NCI-H460 (cell line): ENCODE results near the gene CCNG2. TPM values are rescaled to one million over a fixed set of nuclear protein-coding genes. Genes with fewer than 3 reads are reported as not detected.

Source experiments
- DNase-seq: peaks from one replicate; pipeline ENCODE4 v3.0.0-alpha.2; 2016; ENCODE audit warnings: low read depth; ENCODE audit errors: extremely low read depth
- total RNA-seq: library from RNA; depleted of rRNA; stranded (reverse); fragments of >200 nt; shearing (Covaris generic); gene quantifications from 2 replicates; pipeline ENCODE4 v1.2.3, GENCODE V29; 2014

The CCNG2 gene
- total RNA-seq, 1 experiment from 2014 or later = 8.9 TPM

GRCh38 chr4:77174426-77174825 lies 17.4 kb downstream of the CCNG2 start:
- no peak for DNase-seq

DNA sequence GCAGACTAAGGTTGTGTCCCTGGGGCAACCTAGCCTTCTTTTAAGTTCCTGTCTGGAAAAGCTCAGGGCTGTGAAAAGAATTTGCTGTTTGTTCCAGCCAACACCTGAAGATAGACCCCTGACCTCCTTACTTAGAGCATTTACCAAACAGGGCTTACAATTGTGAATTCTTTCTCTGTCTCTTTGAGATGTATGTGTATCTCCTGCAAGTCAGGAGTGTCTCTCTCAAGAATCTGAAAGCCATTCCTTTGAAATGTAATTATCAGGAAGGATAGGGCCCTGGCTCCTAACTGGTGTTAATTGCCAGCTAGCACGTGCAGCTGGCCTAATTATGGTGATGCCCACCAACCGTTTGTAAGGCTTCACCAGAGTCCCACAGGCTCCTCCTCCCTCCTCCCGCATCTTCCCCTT lies 18.2 kb downstream of the CCNG2 start:
- DNase-seq = no peak

GRCh38 chr4:77176640-77177039 lies 19.6 kb downstream of the CCNG2 start:
- DNase-seq = no peak

- no peak for DNase-seq
These were observed 20.2 kb downstream of the CCNG2 start for GRCh38 chr4:77177199-77177598.

GRCh38 chr4:77178560-77178959 lies 21.6 kb downstream of the CCNG2 start:
- no peak for DNase-seq

- DNase-seq = no peak
These were observed 22.5 kb downstream of the CCNG2 start for GRCh38 chr4:77179519-77179918.

GRCh38 chr4:77181720-77182119 lies 24.7 kb downstream of the CCNG2 start:
- DNase-seq = no peak

GRCh38 chr4:77183777-77184420 lies 26.9 kb downstream of the CCNG2 start:
- DNase-seq = no peak

GRCh38 chr4:77184974-77185373 lies 28.0 kb downstream of the CCNG2 start:
- no peak for DNase-seq

GRCh38 chr4:77185686-77186085 lies 28.7 kb downstream of the CCNG2 start:
- no peak for DNase-seq

DNA sequence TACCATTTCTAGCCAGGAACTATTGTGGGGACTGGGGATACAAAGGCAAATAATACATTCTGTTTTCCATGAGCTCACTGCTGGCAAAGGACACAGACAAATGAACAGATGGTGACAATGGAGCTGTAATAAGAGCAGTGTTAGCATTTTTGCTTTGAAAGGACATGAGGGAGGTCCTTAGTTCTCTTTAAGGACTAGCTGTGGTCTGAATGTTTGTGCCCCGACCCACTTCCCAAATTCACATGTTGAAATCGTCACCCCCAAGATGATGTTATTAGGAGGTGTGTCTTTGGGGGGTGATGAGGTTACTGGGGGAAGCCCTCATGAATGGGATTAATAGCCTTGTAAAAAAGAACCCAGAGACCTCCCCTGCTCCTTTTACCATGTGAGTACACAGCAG lies 30.3 kb downstream of the CCNG2 start:
- DNase-seq = no peak

DNA sequence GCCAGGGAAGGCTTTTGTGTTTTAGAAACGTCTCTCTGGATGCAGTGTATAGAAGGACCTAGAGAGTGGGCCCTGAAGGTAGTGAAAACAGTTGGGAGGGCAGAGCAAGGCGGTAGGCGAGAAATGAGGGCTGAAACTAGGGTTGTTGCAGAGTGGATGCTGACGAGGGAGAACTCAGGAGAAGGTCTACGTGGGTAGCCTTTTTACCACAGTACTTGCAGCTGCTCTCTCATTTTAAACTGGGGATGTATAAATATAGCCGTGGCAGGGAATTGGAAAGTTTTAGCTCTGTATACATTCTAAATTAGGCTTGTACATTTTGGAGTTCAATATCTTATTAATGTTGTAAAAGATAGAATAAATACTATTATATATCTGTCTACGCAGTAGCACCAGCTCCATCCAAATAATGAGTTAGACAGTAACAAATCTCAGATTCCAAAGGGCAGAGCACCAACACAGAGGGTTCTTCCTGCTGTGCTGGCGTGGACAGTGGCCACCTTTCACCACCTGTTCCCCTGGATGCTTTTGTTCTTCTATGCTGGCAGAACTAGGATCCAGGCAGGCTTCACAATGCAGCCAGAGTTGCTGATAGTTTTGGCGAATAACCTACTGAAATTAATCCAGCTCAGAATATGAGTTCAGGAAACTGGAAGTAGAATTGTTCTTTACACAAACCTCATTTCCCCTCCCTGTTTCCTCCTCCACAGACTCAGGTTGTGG lies 31.7 kb downstream of the CCNG2 start:
- DNase-seq = no peak

GRCh38 chr4:77189412-77189811 lies 32.4 kb downstream of the CCNG2 start:
- DNase-seq = no peak

DNA sequence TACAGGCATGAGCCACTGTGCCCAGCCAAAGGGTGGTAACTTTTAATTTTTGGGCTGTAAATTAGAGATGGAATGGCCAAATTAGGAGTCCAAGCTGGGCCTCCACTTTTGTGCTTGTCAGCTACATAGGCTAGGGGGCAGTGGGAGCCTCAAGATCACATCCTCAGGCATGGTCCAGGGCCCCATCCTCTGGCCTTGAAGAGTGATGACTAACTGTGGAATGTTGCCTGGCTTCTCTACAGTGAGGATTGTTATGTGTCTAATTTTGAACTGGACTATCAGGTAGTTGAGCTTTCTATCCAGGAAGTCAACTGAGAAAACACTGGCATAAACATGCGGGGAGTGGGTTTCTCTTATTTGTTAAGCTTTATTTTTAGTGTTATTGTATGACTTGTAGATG lies 33.0 kb downstream of the CCNG2 start:
- no peak for DNase-seq

GRCh38 chr4:77193046-77193445 lies 36.0 kb downstream of the CCNG2 start:
- DNase-seq = no peak

DNA sequence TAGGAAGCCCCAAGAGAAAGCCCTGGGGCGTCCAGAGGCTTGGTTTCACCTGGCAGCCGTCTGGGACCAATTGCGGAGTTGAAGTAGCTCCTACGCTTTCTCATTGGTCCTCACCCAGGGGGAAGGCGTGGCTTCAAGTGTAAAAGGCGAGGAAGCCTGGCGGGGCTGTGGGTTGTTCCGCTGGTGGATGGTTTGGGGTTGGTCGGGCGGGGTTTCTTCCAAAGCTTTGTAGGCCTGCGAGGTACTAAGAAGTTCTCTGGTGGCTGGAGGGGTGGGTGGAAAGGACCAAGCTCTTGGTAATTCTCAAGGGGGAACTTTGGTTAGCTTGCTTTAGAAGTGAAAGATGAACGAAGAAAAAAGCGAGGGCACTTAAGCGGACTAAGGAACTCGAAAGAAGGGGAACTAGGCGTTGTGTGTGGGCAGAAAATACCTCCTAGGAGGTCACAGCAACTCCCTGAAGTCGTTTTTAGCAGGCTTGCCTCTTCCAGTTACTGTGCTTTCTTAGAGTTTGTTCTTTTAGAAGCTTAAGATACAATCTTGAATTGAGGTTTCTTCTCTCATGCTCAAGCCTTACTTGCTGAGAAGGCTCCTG lies 36.6 kb downstream of the CCNG2 start:
- no peak for DNase-seq

GRCh38 chr4:77194366-77194765 lies 37.4 kb downstream of the CCNG2 start:
- DNase-seq = no peak

DNA sequence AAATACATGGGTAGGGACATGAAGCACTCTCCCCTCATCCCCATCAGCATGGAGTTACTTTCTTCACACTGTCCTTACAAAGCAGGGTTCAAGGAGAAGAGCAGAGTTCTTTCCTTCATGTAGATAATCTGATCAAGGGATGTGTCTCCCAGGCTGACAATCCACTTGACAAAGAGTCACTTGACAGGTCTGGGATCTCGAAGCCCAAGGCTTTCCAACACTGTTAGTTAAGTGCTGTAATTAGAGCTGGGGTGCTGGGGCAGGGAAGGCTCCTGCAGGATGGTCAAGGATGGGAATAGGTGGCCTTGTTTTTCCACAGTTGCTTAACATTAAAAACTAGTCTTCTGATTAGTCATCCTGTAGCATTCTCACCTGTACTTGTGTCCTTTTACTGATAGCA lies 38.0 kb downstream of the CCNG2 start:
- DNase-seq = no peak

DNA sequence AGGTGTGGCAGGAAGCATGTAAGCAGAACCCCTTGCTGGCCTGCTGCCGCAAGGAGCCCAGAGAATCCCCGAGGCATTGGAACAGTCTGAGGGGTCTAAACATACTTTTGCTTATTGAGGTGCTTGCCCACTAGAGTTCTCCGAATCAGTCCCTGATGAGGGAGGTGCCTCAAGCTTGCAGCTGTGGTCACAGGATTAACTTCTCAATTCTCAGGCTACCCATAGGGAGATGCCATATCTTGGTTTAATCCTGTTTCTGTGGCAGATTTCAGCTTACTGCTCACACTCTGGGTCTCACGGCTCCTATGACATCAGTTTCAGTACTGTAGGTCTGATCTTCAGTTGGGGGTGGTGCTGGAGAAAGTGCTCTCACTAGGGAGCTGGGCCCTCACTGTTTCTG lies 39.9 kb downstream of the CCNG2 start:
- DNase-seq = no peak

DNA sequence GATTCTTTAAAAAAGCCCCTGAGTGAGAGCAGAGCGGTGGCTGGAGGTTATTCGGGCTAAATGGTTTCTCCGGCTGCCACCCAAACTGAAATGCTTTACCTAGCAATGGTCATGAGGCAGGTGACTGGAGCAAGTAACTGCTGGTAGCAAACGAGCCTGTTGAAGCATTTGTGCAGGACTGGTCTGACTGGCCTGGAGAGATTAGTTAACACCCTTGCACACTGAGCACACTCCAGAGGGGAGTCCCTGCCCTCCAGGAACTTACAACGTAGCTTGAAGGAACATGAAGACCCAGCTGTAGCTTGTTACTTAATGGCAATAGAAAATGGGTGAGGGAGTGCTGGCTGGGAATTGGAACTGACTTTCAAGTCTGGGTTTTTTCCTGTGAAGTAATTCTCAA lies 40.4 kb downstream of the CCNG2 start:
- DNase-seq = no peak

- DNase-seq = no peak
These were observed 40.8 kb downstream of the CCNG2 start for GRCh38 chr4:77197831-77198230.

GRCh38 chr4:77199276-77199675 lies 42.3 kb downstream of the CCNG2 start:
- DNase-seq = no peak
